SU-DHL-6 (cell line): Measurements from ENCODE around the gene SUN1.

ENCODE experiments used
- CTCF ChIP-seq: fragments of 200-600 bp; sonication (generic); IDR thresholded peaks from one replicate; pipeline ENCODE4 v1.5.1; 2017; ENCODE audit warnings: antibody characterized with exemption, mild to moderate bottlenecking, low read length, moderate library complexity; ENCODE audit not compliant: insufficient read depth, poor library complexity, severe bottlenecking
- EZH2phosphoT487 ChIP-seq: fragments of 200-600 bp; sonication (generic), shearing (Covaris generic); conservative IDR thresholded peaks from 2 replicates; pipeline ENCODE4 v1.6.1; 2018; ENCODE audit warnings: mild to moderate bottlenecking, antibody characterized with exemption, low read length, moderate library complexity, mixed read lengths

GRCh38 chr7:787332-788240 is 44.7 kb upstream of the SUN1 start:
- TF ChIP-seq CTCF (no peak), EZH2phosphoT487 (no peak)
